GF-D8 (cell line): Measurements from ENCODE around the gene KRTAP4-8.
"Not testable (repeated sequence)": the region's sequence is repeated elsewhere in the genome, so short reads cannot be mapped to it uniquely, and the experiment has no call there.

Experiments
- DNase-seq: peaks from one replicate; lab custom pipeline; 2025; lab: John Stamatoyannopoulos, UW

Gene KRTAP4-8

DNA sequence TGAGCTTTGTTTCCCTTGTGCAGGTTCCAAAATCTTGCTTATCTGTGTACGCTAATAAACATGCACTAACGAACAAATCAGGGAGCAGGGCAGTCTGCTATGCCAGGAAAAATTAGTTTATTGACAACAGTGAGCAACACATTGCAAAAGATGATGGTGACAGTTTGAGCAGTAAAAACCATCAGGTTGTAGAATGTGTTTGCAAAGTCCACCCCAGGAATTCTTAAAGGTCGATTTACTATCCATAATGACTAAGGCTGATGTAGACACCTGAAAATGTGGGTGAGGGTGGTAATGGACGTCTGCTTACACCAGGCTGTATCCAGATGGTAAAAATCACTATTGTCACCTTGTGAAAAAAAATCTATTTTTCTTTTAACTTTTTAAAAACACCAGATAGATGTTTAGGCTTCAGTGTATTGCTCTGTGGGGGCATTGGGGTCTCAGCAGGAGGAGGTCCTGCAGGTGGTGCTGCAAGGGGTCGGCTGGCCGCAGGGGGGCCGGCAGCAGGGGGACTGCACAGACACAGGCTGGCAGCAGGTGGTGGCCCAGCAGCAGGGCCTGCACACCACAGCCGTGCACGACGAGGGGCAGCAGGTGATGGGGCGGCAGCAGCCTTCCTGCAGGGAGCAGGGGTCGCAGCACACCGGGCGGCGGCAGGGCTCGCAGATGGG, 32.8 kb downstream of the KRTAP4-8 start:
- DNase-seq = not testable (repeated sequence)

GRCh38 chr17:41064301-41064700, 33.6 kb downstream of the KRTAP4-8 start:
- DNase-seq = no peak

GRCh38 chr17:41063449-41063848, 34.5 kb downstream of the KRTAP4-8 start:
- DNase-seq = no peak

GRCh38 chr17:41061964-41062363, 36.0 kb downstream of the KRTAP4-8 start:
- DNase-seq = no peak

DNA sequence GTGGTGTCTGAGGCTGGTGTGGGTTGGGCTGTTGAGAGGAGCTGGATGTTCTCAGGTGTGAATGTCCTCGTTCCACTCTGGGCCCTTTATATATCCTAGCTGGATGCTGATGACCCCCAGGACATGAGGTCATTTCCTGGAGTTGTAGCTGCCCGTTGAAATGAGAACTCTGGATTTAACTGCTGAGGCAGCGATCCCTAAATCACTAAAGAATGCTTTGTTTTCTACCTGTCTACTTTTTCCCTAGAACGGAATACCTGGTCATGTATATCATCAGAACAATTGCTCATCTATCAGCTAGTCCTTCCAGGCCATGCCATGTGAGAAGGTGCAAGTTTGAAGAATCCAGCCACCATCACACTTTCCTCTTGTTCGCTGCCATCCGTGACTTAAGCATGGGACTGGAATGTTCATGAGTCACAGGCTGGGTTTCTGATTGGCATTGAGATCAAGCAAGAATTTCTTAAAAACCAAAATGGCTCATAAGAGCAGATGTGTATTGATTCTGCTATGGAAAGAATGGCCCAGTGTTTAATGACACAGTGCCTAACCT, 37.8 kb downstream of the KRTAP4-8 start, which contains the start of gene KRTAP2-3:
TSS of gene KRTAP2-3 (minus strand) at position 63 of the 553 bp plus-strand sequence. CDS start 64 bp downstream, outside the sequence.
- DNase-seq = no peak

DNA sequence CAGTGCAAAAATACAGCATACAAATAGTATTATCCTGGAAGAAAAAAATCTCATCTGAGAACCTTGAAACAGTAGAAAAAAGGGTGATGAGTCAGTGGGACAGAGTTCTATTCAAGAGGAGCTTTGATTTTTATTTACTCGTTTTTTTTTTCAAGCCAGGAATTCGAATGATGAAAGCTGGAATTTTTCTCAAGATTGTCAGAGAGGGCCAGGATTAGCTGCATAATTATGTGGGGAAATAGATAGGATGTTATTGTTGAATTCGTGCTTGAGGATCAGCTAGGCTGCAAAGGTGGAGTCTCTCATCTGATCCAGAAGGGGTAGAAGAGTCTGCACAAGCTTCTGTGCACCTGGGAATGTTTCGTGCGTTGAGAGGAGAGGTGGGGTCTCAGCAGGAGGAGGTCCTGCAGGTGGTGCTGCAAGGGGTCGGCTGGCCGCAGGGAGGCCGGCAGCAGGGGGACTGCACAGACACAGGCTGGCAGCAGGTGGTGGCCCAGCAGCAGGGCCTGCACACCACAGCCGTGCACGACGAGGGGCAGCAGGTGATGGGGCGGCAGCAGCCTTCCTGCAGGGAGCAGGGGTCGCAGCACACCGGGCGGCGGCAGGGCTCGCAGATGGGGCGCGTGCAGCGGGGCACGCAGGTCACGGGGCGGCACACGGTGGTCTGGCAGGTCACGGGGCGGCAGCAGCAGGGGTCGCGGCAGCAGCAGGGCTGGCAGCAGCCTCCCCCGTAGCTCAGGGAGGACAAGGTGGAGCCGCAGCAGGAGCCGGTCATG, 38.5 kb downstream of the KRTAP4-8 start:
- DNase-seq = not testable (repeated sequence)

DNA sequence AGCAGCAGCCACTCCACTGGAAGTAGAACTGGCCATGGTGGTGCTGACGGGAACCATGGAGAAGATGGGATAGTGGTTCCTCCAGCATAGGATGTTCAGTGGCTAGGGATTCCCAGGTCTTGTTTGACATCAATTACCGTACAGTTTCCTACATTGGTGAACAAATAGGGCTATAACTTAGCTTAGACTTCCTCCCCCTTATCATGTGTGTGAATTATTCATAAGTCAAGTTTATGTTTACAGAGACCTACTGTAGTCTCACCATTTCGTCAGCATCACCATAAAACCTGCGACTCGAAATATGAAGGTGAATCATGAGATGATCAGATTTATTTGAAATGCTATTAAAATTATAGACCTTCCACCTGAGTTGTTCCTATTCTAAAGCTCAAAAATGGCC, 39.2 kb downstream of the KRTAP4-8 start:
- DNase-seq = no peak

- no peak for DNase-seq
These were observed 40.4 kb downstream of the KRTAP4-8 start for GRCh38 chr17:41057547-41057946.

DNA sequence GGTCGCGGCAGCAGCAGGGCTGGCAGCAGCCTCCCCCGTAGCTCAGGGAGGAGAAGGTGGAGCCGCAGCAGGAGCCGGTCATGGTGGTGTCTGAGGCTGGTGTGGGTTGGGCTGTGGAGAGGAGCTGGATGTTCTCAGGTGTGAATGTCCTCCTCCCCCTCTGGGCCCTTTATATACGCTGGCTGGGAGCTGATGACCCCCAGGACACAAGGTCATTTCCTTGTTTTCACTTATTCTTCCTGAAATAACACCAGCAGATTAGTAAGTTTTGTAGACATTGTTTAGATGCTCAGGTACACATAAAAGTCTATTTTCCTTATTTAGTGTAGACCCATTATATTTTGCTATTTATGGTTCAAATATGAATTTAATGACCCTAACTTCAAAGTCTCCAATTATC, 42.8 kb downstream of the KRTAP4-8 start, which contains the start of gene KRTAP2-2:
TSS of gene KRTAP2-2 (minus strand) at position 101 of the 400 bp plus-strand sequence. CDS start at position 82, 19 bp downstream.
- DNase-seq = not testable (repeated sequence)

- DNase-seq = not testable (repeated sequence)
These were observed 43.4 kb downstream of the KRTAP4-8 start for GRCh38 chr17:41054556-41054955.

- no peak for DNase-seq
These were observed 43.9 kb downstream of the KRTAP4-8 start for GRCh38 chr17:41054025-41054424.

DNA sequence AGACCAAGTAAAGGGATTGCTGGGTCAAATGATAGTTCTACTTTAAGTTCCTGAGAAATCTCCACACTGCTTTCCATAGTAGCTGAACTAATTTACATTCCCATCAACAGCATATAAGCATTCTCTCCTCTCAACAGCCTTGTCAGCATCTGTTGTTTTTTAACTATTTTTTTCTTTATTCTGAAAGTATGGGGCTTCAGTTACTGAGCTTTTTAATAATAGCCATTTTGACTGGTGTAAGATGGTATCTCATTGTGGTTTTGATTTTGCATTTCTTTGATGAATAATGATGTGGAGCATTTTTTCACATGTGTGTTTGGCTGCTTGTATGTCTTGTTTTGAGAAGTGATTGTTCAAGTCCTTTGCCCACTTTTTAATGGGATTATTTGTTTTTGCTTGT, 45.4 kb downstream of the KRTAP4-8 start:
- no peak for DNase-seq

- DNase-seq = no peak
These were observed 48.8 kb downstream of the KRTAP4-8 start for GRCh38 chr17:41049110-41049509.

GRCh38 chr17:41048441-41048840, 49.5 kb downstream of the KRTAP4-8 start:
- DNase-seq = no peak
